Fibroblast of villous mesenchyme (primary cell): ENCODE results near the gene NIT1. TPM values are rescaled to one million over a fixed set of nuclear protein-coding genes. Genes with fewer than 3 reads are reported as not detected.

Source experiments
- DNase-seq: peaks from one replicate; pipeline ENCODE4 v3.0.0-alpha.2; 2010; ENCODE audit warnings: low read depth
- H3K4me3 ChIP-seq: 2 replicates; pipeline ENCODE4 v1.5.1; 2011; ENCODE audit warnings: low read depth, mild to moderate bottlenecking, low read length
- CTCF ChIP-seq: IDR thresholded peaks from 2 replicates; pipeline ENCODE4 v1.5.1; 2012; ENCODE audit warnings: low read depth, mild to moderate bottlenecking, low read length; ENCODE audit not compliant: insufficient read depth
- total RNA-seq: library from RNA; depleted of rRNA; stranded (reverse); fragments of >200 nt; gene quantifications from 2 replicates; pipeline ENCODE4 v1.2.3, GENCODE V29; 2012

NIT1 gene, protein sequence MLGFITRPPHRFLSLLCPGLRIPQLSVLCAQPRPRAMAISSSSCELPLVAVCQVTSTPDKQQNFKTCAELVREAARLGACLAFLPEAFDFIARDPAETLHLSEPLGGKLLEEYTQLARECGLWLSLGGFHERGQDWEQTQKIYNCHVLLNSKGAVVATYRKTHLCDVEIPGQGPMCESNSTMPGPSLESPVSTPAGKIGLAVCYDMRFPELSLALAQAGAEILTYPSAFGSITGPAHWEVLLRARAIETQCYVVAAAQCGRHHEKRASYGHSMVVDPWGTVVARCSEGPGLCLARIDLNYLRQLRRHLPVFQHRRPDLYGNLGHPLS
- 23.2 and 26.8 TPM in 2 replicates for total RNA-seq

DNA sequence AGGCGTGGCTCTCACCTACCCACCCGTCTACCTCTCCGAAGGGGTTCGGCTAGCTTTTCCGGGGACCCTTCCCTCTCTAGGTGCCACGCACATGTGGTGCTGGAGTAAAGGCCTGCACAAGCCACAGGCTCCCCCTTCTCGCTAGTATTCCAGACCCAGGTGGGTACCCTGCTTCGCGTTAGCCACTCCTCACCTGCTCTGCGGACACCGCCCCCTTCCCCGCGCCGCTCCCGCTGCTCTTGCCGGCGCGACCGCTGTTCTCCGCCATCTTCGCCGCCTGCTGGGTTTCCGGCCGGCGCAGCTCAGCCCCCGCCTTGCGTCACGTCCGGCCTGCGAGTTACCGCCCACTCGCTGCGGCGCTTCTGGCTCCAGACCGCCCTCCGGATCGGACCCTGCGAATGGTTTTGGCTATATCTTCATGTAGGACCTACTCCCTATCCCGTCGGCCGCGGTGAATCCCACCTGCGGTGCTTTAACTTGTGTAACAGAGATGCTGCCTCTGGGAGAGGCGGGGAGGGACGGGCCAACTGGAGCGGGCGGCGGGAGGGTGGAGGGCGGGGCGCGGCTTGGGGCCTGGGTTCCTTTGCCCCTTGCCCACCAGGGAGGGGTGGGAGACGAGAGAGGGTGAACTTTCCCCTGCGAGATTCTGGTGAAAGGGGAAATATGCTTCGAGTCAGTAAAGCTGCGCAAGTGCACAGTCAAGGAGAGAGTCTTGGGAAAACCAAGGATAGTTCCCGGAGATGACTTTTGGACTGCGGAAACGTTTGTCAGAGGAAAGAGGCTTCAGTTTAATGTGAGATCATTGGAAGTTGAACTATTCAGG, at the start of gene NIT1, which contains the start of gene PFDN2:
Gene NIT1 (plus strand): TSS at position 347 of the 823 bp plus-strand sequence. CDS start 72 bp downstream, at position 419.
Gene PFDN2 (minus strand): TSS at position 279 of the 823 bp plus-strand sequence. CDS start 11 bp downstream, at position 268.
- peak; percentile 87 for DNase-seq
- no peak for TF ChIP-seq CTCF
- peak within 1 kb of the TSS; percentile 88 for H3K4me3 ChIP-seq

- no peak for TF ChIP-seq CTCF
- no peak for DNase-seq
- no peak overlapping the region for H3K4me3 ChIP-seq
Measured at GRCh38 chr1:161068306-161069234, 49.3 kb upstream of the NIT1 start.

DNA sequence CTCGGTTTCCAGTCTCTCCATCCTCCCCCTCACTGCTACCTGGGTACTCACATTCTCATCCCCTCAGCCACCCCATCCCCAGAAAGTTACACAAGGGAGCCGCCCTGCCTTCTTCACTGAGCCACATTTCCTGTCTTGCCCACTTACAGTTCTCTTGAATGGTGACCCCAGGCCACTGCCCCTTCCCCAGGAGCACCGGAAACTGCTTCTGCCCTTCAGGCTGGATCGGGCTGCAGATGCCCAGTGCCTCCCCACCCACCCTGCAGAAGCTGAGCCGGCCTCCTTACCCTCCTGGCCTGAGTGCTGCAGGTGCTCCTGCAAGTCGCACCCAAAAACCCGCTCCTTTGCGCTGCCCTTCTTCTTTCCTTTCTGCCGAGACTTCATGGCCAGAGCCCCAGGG, 48.7 kb upstream of the NIT1 start:
- H3K4me3 ChIP-seq = no peak overlapping the region
- DNase-seq = no peak
- TF ChIP-seq CTCF = no peak

DNA sequence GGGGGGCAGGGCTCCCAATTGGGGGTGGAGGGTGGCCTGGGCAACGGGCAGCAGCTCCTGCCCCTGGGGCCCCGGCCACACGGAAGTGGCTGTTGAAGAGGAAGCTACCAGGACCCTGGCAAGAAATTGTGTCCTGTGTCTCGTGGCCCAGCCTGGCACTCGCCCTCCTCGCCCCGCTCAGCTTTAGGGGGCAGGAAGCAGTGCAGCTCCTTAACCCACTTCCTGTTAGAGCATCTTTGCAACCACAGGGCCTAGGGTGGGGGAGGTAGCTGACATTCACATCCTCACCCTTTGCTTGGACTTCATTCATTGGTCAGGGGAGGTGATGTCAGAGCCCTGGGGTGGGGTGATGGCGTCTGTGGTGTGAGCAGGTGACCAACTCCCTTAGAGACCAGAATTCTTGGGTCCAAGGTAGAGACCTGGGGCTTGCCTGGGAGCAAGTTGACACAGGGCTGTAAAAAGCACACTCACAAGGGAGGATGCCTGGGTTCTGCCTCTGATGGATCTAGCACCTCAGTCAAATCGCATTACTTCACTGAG, 48.1 kb upstream of the NIT1 start, which contains the start of gene ARHGAP30:
Gene ARHGAP30 (minus strand): TSS at position 161 of the 540 bp plus-strand sequence. CDS start 267 bp downstream, outside the sequence.
- TF ChIP-seq CTCF = no peak
- H3K4me3 ChIP-seq = no peak within 1 kb of the TSS
- DNase-seq = no peak

- no peak for TF ChIP-seq CTCF
- no peak overlapping the region for H3K4me3 ChIP-seq
- no peak for DNase-seq
Measured at GRCh38 chr1:161070761-161071160, 47.1 kb upstream of the NIT1 start.

DNA sequence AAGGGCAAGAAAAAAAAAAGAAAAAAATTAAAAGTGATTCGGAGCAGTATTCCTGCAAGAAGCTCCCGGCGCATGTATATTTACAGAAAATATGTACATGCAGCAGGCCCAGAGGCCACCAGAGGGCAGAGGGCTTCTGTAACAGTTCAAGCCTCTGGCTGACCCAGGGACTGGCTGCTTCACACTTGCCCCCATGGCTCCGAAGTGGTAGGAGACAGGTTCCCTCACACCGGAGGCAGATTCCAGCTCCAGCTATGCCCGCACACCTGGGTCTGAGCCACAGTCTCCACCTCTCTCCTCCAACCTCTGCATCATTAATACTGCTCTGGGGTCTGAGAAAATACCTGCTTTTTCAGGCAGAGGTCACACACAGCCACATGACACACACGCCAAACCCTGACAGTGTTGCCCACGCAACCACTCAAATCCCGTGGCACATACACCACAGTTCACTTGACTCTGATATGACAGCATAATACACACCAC, 46.0 kb upstream of the NIT1 start:
- no peak overlapping the region for H3K4me3 ChIP-seq
- peak; percentile 67 for DNase-seq
- TF ChIP-seq CTCF = peak; percentile 68
